ENCODE measurements around the gene RFC1.

DNA sequence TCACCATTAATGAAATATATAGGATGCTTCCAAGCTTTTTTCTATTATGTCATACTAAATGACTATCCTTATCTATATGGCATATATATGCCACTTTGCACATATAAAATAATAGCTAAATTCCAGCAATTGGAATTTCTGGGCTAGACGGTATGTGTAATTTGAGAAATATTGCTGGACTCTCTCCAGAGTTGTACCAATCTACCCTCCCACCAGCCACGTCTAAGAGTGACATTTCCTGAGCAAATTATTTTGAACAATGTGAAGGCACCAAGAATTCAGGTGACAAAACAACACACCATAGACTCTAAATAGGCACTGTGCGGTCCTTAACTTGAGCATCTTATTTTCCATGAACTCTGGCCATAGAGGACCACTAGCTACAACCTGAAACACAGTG is 62.3 kb downstream of the RFC1 start:
- no peak for TF ChIP-seq POLR2A (IDR thresholded peaks at IDR 0.05)
- TF ChIP-seq, protein P1, sequence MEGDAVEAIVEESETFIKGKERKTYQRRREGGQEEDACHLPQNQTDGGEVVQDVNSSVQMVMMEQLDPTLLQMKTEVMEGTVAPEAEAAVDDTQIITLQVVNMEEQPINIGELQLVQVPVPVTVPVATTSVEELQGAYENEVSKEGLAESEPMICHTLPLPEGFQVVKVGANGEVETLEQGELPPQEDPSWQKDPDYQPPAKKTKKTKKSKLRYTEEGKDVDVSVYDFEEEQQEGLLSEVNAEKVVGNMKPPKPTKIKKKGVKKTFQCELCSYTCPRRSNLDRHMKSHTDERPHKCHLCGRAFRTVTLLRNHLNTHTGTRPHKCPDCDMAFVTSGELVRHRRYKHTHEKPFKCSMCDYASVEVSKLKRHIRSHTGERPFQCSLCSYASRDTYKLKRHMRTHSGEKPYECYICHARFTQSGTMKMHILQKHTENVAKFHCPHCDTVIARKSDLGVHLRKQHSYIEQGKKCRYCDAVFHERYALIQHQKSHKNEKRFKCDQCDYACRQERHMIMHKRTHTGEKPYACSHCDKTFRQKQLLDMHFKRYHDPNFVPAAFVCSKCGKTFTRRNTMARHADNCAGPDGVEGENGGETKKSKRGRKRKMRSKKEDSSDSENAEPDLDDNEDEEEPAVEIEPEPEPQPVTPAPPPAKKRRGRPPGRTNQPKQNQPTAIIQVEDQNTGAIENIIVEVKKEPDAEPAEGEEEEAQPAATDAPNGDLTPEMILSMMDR (IDR thresholded peaks at IDR 0.05): no peak
